ENCODE data around the gene LRRK2.

LRRK2 gene

GRCh38 chr12:40390980-40391379 lies 166.2 kb downstream of the LRRK2 start:
- no peaks in the 10 kb centered on the region for H3K4me1 Mint-ChIP-seq
- ATAC-seq (replicated peaks): no peak
- H3K4me3 Mint-ChIP-seq: no peak overlapping the region
- H3K9me3 Mint-ChIP-seq: peaks cover 0 to 2% of the 10 kb centered on the region in 2 donors
- no peak for DNase-seq
- H3K27me3 Mint-ChIP-seq: peaks cover 0 to 8% of the 10 kb centered on the region in 2 donors
- no peak overlapping the region for H3K27ac Mint-ChIP-seq
- no peaks in the 10 kb centered on the region for H3K36me3 Mint-ChIP-seq

- no peaks in the 10 kb centered on the region for H3K36me3 Mint-ChIP-seq
- no peak for DNase-seq
- H3K4me1 Mint-ChIP-seq: no peaks in the 10 kb centered on the region
- no peak overlapping the region for H3K27ac Mint-ChIP-seq
- ATAC-seq (replicated peaks): no peak
- H3K9me3 Mint-ChIP-seq: peaks cover 0 to 2% of the 10 kb centered on the region in 2 donors
- peaks cover 0 to 8% of the 10 kb centered on the region in 2 donors for H3K27me3 Mint-ChIP-seq
- no peak overlapping the region for H3K4me3 Mint-ChIP-seq
Measured at GRCh38 chr12:40393026-40393425, 168.2 kb downstream of the LRRK2 start.

- ATAC-seq (replicated peaks): no peak
Measured at GRCh38 chr12:40399656-40400055, 174.9 kb downstream of the LRRK2 start.

GRCh38 chr12:40405419-40405818 lies 180.6 kb downstream of the LRRK2 start:
- no peak for ATAC-seq (replicated peaks)
- Mint-ChIP-seq H3K36me3 (no peaks in the 10 kb centered on the region), H3K4me1 (no peaks in the 10 kb centered on the region), H3K27me3 (no peaks in the 10 kb centered on the region), H3K4me3 (no peak overlapping the region), H3K27ac (no peak overlapping the region), H3K9me3 (no peaks in the 10 kb centered on the region)
- DNase-seq: no peak

More at GRCh38 chr12:40399656-40400055, 174.9 kb downstream of the LRRK2 start:
- Mint-ChIP-seq H3K4me3 (no peak overlapping the region), H3K27ac (no peak overlapping the region), H3K4me1 (peaks cover 0 to 1% of the 10 kb centered on the region in 2 donors), H3K27me3 (peaks cover 0 to 8% of the 10 kb centered on the region in 2 donors), H3K36me3 (no peaks in the 10 kb centered on the region), H3K9me3 (peaks cover 0 to 2% of the 10 kb centered on the region in 2 donors)
- DNase-seq: no peak

Data from stimulated activated naive B cell treated with anti-CD40 and anti-IgM and Interleukin-4, amounts not matched to agents 10 μg/mL and 1 μg/mL and 100 μg/mL, for 72 hours (primary cell).